GM23338 (cell line): ENCODE data around the gene NUP98. TPM values are rescaled to one million over a fixed set of nuclear protein-coding genes. Genes with fewer than 3 reads are reported as not detected.

Experiments
- ATAC-seq: fragments of 200-7000 bp; cut with Tn5 transposase; 3 replicates; pipeline ENCODE4 v1.9.1; 2020
- DNase-seq: peaks from one replicate; pipeline ENCODE4 v3.0.0-alpha.2; 2015; ENCODE audit warnings: low spot score
- H2AFZ ChIP-seq: fragments of 200-600 bp; sonication (generic); 2 replicates; pipeline ENCODE4 v1.8.0; 2016; ENCODE audit warnings: antibody characterized with exemption, mild to moderate bottlenecking, moderate library complexity
- H3F3A ChIP-seq: fragments of 200-600 bp; sonication (generic); replicated peaks from 2 replicates; pipeline ENCODE4 v1.8.0; 2017; ENCODE audit warnings: antibody characterized with exemption, mixed run types, low read depth
- H3K27ac ChIP-seq: fragments of 200-600 bp; sonication (generic); 2 replicates; pipeline ENCODE4 v1.6.1; 2016; ENCODE audit warnings: low read depth
- H3K27me3 ChIP-seq: fragments of 200-600 bp; sonication (generic); 2 replicates; pipeline ENCODE4 v1.8.0; 2016; ENCODE audit warnings: mild to moderate bottlenecking, mixed run types, moderate library complexity; ENCODE audit not compliant: insufficient read depth
- H3K36me3 ChIP-seq: fragments of 200-600 bp; sonication (generic); 2 replicates; pipeline ENCODE4 v1.8.0; 2016; ENCODE audit warnings: mild to moderate bottlenecking; ENCODE audit not compliant: insufficient read depth
- H3K4me1 ChIP-seq: fragments of 200-600 bp; sonication (generic); 2 replicates; pipeline ENCODE4 v1.8.0; 2016; ENCODE audit warnings: mild to moderate bottlenecking, moderate library complexity; ENCODE audit not compliant: insufficient read depth
- H3K4me2 ChIP-seq: fragments of 200-600 bp; sonication (generic); 2 replicates; pipeline ENCODE4 v1.7.1; 2017; ENCODE audit warnings: mixed run types
- H3K4me3 ChIP-seq: fragments of 200-600 bp; sonication (generic); 2 replicates; pipeline ENCODE4 v1.6.1; 2016; ENCODE audit warnings: mixed run types
- H3K79me2 ChIP-seq: fragments of 200-600 bp; sonication (generic); replicated peaks from 2 replicates; pipeline ENCODE4 v1.8.0; 2017; ENCODE audit warnings: mild to moderate bottlenecking; ENCODE audit not compliant: insufficient read depth
- H3K9me2 ChIP-seq: fragments of 200-600 bp; sonication (generic); 2 replicates; pipeline ENCODE4 v1.8.0; 2017; ENCODE audit not compliant: insufficient read depth
- H4K20me1 ChIP-seq: fragments of 200-600 bp; sonication (generic); replicated peaks from 2 replicates; pipeline ENCODE4 v1.8.0; 2017; ENCODE audit warnings: mild to moderate bottlenecking; ENCODE audit not compliant: insufficient read depth
- H3K27ac Mint-ChIP-seq: 2 replicates; pipeline ENCODE4 v1.8.0; 2020; ENCODE audit warnings: inconsistent platforms, mild to moderate bottlenecking, moderate library complexity, mixed read lengths
- H3K27me3 Mint-ChIP-seq: 3 replicates; pipeline ENCODE4 v1.8.0; 2022; ENCODE audit warnings: low read depth, mild to moderate bottlenecking, moderate library complexity, mixed read lengths, inconsistent platforms; ENCODE audit not compliant: insufficient read depth, poor library complexity
- H3K36me3 Mint-ChIP-seq: 3 replicates; pipeline ENCODE4 v1.8.0; 2021; ENCODE audit warnings: low read depth, mild to moderate bottlenecking, inconsistent platforms, moderate library complexity, mixed read lengths
- H3K4me1 Mint-ChIP-seq: 3 replicates; pipeline ENCODE4 v1.8.0; 2020; ENCODE audit warnings: mild to moderate bottlenecking, inconsistent platforms, mixed read lengths
- H3K4me3 Mint-ChIP-seq: 3 replicates; pipeline ENCODE4 v1.8.0; 2021; ENCODE audit warnings: moderate library complexity, mild to moderate bottlenecking, inconsistent platforms, mixed read lengths
- H3K9me3 Mint-ChIP-seq: 3 replicates; pipeline ENCODE4 v1.8.0; 2020; ENCODE audit warnings: moderate library complexity, mild to moderate bottlenecking, inconsistent platforms, mixed read lengths
- CREB1 ChIP-seq: fragments of 250-450 bp; sonication (Bioruptor Pico); IDR thresholded peaks from 2 replicates; pipeline ENCODE4 v1.5.0; 2020; ENCODE audit warnings: low read depth, mild to moderate bottlenecking, moderate library complexity
- EZH2 ChIP-seq: fragments of 200-600 bp; sonication (generic); IDR thresholded peaks from one replicate; pipeline ENCODE4 v1.8.0; 2017; ENCODE audit warnings: antibody characterized with exemption, mild to moderate bottlenecking, low read depth; ENCODE audit not compliant: unreplicated experiment
- EZH2phosphoT487 ChIP-seq: fragments of 200-600 bp; sonication (generic); IDR thresholded peaks from one replicate; pipeline ENCODE4 v1.8.1; 2018; ENCODE audit warnings: antibody characterized with exemption; ENCODE audit not compliant: unreplicated experiment
- JUNB ChIP-seq: IDR thresholded peaks from one replicate; pipeline ENCODE4 v1.6.1; 2016; ENCODE audit warnings: antibody characterized with exemption; ENCODE audit not compliant: unreplicated experiment
- NANOG ChIP-seq: IDR thresholded peaks from 2 replicates; pipeline ENCODE4 v1.6.1; 2016; ENCODE audit warnings: antibody characterized with exemption, borderline replicate concordance
- POLR2AphosphoS5 ChIP-seq: IDR thresholded peaks from 2 replicates; pipeline ENCODE4 v1.6.1; 2016; ENCODE audit warnings: antibody characterized with exemption, low read depth
- STAT1 ChIP-seq: IDR thresholded peaks from one replicate; pipeline ENCODE4 v1.6.1; 2016; ENCODE audit warnings: antibody characterized with exemption; ENCODE audit not compliant: unreplicated experiment
- ZNF114 ChIP-seq: fragments of 250-450 bp; sonication (Bioruptor Pico); IDR thresholded peaks from 2 replicates; pipeline ENCODE4 v1.5.0; 2020; ENCODE audit warnings: mild to moderate bottlenecking, moderate library complexity
- ZNF331 ChIP-seq: fragments of 250-450 bp; sonication (Bioruptor Pico); IDR thresholded peaks from 2 replicates; pipeline ENCODE4 v1.5.0; 2020; ENCODE audit warnings: low read depth, mild to moderate bottlenecking, moderate library complexity
- polyA plus RNA-seq: library from polyadenylated mRNA; unstranded; fragments of >200 nt; fragmentation: Nextera tagmentation; extraction: Ambion mirVana; gene quantifications from 2 replicates; pipeline ENCODE4 v1.2.1, GENCODE V29; 2016
- total RNA-seq: library from RNA; depleted of rRNA; stranded (reverse); fragments of >200 nt; shearing (Covaris generic); gene quantifications from 2 replicates; pipeline ENCODE4 v1.2.3, GENCODE V29; 2014
- TF ChIP-seq, protein P1 (sequence below): IDR thresholded peaks from one replicate; pipeline ENCODE4 v1.6.1; 2018; ENCODE audit warnings: antibody characterized with exemption; ENCODE audit not compliant: unreplicated experiment
- TF ChIP-seq, protein P2 (sequence below): IDR thresholded peaks from 2 replicates; pipeline ENCODE4 v1.6.1; 2016; ENCODE audit warnings: antibody characterized with exemption
- TF ChIP-seq, protein P3 (sequence below): fragments of 250-450 bp; sonication (Bioruptor Pico); IDR thresholded peaks from 2 replicates; pipeline ENCODE4 v1.5.0; 2020; ENCODE audit warnings: mild to moderate bottlenecking, moderate library complexity
- TF ChIP-seq, protein P4 (sequence below), 2 experiments: fragments of 200-600 bp in 1 of 2; sonication (generic) in 1 of 2; conservative IDR thresholded peaks; 2 replicates each; pipeline versions ENCODE4 v1.5.1 to v1.6.1; 2016 to 2017; ENCODE audit warnings: antibody characterized with exemption in 2 of 2, low read depth in 2 of 2, mild to moderate bottlenecking in 2 of 2, moderate library complexity in 1 of 2

Gene NUP98
- total and polyA plus RNA-seq, 2 experiments from 2014 or later, result 23.9 to 174 TPM

DNA sequence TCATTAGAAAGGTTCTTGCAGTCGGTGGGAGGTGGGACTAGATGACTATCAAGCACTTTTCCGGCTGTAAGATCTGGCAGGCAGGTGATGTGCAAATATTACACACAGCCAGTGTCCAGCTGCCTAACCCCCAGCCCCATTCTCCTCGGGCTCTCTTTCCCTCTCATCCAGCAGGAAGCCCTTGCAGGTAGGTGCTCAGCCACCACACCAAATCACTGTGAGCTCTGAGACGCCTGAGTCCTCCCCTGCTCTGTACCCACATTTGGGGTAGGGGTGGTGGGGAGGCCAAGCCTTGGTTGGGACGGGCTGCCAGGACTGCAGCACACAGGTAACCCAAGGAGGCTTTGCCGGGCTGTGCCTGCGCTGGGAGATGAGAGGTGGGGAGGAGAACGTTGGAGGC is 156.2 kb downstream of the NUP98 start:
- Histone ChIP-seq H4K20me1 (no peaks in the 10 kb centered on the region), H3K4me2 (peak overlapping the region; percentile 94), H3K4me3 (peak overlapping the region; percentile 57), H3K4me1 (no peaks in the 10 kb centered on the region; the same call in 1 of the 2 replicates), H3K9me2 (no peaks in the 10 kb centered on the region), H3K27me3 (peaks cover 8% of the 10 kb centered on the region; the same call in 1 of the 2 replicates), H3K79me2 (no peaks in the 10 kb centered on the region), H3F3A (peaks cover 12% of the 10 kb centered on the region; the same call in 1 of the 2 replicates), H3K27ac (no peak overlapping the region), H3K36me3 (no peaks in the 10 kb centered on the region), H2AFZ (peak overlapping the region; percentile 97)
- ATAC-seq (peak; percentile 1; the same call in 2 of the 3 replicates), DNase-seq (no peak)
- peak overlapping the region; percentile 78 for H3K4me3 Mint-ChIP-seq
- peaks cover 35% of the 10 kb centered on the region for H3K27me3 Mint-ChIP-seq
- peaks cover 20% of the 10 kb centered on the region for H3K9me3 Mint-ChIP-seq
- no peak for TF ChIP-seq ZNF331 (CRISPR knock-in tag)
- no peak for TF ChIP-seq JUNB
- TF ChIP-seq STAT1, result no peak
- TF ChIP-seq, protein P1, sequence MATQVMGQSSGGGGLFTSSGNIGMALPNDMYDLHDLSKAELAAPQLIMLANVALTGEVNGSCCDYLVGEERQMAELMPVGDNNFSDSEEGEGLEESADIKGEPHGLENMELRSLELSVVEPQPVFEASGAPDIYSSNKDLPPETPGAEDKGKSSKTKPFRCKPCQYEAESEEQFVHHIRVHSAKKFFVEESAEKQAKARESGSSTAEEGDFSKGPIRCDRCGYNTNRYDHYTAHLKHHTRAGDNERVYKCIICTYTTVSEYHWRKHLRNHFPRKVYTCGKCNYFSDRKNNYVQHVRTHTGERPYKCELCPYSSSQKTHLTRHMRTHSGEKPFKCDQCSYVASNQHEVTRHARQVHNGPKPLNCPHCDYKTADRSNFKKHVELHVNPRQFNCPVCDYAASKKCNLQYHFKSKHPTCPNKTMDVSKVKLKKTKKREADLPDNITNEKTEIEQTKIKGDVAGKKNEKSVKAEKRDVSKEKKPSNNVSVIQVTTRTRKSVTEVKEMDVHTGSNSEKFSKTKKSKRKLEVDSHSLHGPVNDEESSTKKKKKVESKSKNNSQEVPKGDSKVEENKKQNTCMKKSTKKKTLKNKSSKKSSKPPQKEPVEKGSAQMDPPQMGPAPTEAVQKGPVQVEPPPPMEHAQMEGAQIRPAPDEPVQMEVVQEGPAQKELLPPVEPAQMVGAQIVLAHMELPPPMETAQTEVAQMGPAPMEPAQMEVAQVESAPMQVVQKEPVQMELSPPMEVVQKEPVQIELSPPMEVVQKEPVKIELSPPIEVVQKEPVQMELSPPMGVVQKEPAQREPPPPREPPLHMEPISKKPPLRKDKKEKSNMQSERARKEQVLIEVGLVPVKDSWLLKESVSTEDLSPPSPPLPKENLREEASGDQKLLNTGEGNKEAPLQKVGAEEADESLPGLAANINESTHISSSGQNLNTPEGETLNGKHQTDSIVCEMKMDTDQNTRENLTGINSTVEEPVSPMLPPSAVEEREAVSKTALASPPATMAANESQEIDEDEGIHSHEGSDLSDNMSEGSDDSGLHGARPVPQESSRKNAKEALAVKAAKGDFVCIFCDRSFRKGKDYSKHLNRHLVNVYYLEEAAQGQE, result no peak
- TF ChIP-seq EZH2, result no peak
- TF ChIP-seq ZNF114 (CRISPR knock-in tag), result no peak
- TF ChIP-seq, protein P2, sequence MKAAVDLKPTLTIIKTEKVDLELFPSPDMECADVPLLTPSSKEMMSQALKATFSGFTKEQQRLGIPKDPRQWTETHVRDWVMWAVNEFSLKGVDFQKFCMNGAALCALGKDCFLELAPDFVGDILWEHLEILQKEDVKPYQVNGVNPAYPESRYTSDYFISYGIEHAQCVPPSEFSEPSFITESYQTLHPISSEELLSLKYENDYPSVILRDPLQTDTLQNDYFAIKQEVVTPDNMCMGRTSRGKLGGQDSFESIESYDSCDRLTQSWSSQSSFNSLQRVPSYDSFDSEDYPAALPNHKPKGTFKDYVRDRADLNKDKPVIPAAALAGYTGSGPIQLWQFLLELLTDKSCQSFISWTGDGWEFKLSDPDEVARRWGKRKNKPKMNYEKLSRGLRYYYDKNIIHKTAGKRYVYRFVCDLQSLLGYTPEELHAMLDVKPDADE, result no peak
- no peak for TF ChIP-seq EZH2phosphoT487
- no peak for TF ChIP-seq CREB1 (CRISPR knock-in tag)
- no peak for TF ChIP-seq NANOG
- TF ChIP-seq, protein P3, sequence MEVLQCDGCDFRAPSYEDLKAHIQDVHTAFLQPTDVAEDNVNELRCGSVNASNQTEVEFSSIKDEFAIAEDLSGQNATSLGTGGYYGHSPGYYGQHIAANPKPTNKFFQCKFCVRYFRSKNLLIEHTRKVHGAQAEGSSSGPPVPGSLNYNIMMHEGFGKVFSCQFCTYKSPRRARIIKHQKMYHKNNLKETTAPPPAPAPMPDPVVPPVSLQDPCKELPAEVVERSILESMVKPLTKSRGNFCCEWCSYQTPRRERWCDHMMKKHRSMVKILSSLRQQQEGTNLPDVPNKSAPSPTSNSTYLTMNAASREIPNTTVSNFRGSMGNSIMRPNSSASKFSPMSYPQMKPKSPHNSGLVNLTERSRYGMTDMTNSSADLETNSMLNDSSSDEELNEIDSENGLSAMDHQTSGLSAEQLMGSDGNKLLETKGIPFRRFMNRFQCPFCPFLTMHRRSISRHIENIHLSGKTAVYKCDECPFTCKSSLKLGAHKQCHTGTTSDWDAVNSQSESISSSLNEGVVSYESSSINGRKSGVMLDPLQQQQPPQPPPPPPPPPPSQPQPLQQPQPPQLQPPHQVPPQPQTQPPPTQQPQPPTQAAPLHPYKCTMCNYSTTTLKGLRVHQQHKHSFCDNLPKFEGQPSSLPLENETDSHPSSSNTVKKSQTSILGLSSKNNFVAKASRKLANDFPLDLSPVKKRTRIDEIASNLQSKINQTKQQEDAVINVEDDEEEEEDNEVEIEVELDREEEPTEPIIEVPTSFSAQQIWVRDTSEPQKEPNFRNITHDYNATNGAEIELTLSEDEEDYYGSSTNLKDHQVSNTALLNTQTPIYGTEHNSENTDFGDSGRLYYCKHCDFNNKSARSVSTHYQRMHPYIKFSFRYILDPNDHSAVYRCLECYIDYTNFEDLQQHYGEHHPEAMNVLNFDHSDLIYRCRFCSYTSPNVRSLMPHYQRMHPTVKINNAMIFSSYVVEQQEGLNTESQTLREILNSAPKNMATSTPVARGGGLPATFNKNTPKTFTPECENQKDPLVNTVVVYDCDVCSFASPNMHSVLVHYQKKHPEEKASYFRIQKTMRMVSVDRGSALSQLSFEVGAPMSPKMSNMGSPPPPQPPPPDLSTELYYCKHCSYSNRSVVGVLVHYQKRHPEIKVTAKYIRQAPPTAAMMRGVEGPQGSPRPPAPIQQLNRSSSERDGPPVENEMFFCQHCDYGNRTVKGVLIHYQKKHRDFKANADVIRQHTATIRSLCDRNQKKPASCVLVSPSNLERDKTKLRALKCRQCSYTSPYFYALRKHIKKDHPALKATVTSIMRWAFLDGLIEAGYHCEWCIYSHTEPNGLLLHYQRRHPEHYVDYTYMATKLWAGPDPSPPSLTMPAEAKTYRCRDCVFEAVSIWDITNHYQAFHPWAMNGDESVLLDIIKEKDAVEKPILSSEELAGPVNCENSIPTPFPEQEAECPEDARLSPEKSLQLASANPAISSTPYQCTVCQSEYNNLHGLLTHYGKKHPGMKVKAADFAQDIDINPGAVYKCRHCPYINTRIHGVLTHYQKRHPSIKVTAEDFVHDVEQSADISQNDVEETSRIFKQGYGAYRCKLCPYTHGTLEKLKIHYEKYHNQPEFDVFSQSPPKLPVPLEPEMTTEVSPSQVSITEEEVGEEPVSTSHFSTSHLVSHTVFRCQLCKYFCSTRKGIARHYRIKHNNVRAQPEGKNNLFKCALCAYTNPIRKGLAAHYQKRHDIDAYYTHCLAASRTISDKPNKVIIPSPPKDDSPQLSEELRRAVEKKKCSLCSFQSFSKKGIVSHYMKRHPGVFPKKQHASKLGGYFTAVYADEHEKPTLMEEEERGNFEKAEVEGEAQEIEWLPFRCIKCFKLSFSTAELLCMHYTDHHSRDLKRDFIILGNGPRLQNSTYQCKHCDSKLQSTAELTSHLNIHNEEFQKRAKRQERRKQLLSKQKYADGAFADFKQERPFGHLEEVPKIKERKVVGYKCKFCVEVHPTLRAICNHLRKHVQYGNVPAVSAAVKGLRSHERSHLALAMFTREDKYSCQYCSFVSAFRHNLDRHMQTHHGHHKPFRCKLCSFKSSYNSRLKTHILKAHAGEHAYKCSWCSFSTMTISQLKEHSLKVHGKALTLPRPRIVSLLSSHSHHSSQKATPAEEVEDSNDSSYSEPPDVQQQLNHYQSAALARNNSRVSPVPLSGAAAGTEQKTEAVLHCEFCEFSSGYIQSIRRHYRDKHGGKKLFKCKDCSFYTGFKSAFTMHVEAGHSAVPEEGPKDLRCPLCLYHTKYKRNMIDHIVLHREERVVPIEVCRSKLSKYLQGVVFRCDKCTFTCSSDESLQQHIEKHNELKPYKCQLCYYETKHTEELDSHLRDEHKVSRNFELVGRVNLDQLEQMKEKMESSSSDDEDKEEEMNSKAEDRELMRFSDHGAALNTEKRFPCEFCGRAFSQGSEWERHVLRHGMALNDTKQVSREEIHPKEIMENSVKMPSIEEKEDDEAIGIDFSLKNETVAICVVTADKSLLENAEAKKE (CRISPR knock-in tag), result no peak
- TF ChIP-seq, protein P4, sequence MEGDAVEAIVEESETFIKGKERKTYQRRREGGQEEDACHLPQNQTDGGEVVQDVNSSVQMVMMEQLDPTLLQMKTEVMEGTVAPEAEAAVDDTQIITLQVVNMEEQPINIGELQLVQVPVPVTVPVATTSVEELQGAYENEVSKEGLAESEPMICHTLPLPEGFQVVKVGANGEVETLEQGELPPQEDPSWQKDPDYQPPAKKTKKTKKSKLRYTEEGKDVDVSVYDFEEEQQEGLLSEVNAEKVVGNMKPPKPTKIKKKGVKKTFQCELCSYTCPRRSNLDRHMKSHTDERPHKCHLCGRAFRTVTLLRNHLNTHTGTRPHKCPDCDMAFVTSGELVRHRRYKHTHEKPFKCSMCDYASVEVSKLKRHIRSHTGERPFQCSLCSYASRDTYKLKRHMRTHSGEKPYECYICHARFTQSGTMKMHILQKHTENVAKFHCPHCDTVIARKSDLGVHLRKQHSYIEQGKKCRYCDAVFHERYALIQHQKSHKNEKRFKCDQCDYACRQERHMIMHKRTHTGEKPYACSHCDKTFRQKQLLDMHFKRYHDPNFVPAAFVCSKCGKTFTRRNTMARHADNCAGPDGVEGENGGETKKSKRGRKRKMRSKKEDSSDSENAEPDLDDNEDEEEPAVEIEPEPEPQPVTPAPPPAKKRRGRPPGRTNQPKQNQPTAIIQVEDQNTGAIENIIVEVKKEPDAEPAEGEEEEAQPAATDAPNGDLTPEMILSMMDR (conservative IDR thresholded peaks at IDR 0.05; ENCODE audit: low read depth in 2 of 2), result no peak
- no peak for TF ChIP-seq POLR2AphosphoS5
- H3K4me1 Mint-ChIP-seq, result peaks cover 9% of the 10 kb centered on the region; the same call in 2 of the 3 replicates
- H3K27ac Mint-ChIP-seq, result no peak overlapping the region
- peaks cover 18% of the 10 kb centered on the region for H3K36me3 Mint-ChIP-seq
